Naive B cell (primary cell): ENCODE data around the gene CHCHD6. TPM values are rescaled to one million over a fixed set of nuclear protein-coding genes. Genes with fewer than 3 reads are reported as not detected.
A peak's percentile ranks its signal among the peaks of the same experiment; 100 is the strongest.

Experiments used
- ATAC-seq, 2 donors: fragments of 150-1000 bp; cut with Tn5 transposase; 2 replicates each; pipeline ENCODE4 v1.10.0; 2021; ENCODE audit warnings: low read depth in 2 of 2, mild to moderate bottlenecking in 2 of 2, moderate library complexity in 2 of 2
- DNase-seq: peaks from one replicate; pipeline ENCODE4 v3.0.0; 2022
- H3K27ac Mint-ChIP-seq, 6 donors: one replicate each; pipeline ENCODE4 v1.8.0; 2020 to 2022; ENCODE audit warnings: mild to moderate bottlenecking in 6 of 6, mixed read lengths in 6 of 6, moderate library complexity in 5 of 6, inconsistent platforms in 2 of 6
- H3K27me3 Mint-ChIP-seq, 3 donors: one replicate each; pipeline ENCODE4 v1.8.0; 2021 to 2022; ENCODE audit warnings: mixed read lengths in 3 of 3, mild to moderate bottlenecking in 1 of 3
- H3K36me3 Mint-ChIP-seq, 2 donors: one replicate each; pipeline ENCODE4 v1.8.0; 2020 to 2022; ENCODE audit warnings: mixed read lengths in 2 of 2, inconsistent platforms in 1 of 2, mild to moderate bottlenecking in 1 of 2
- H3K4me1 Mint-ChIP-seq, 3 donors: one replicate each; pipeline ENCODE4 v1.8.0; 2020 to 2022; ENCODE audit warnings: mixed read lengths in 3 of 3, inconsistent platforms in 1 of 3, mild to moderate bottlenecking in 1 of 3, moderate library complexity in 1 of 3
- H3K4me3 Mint-ChIP-seq, 8 donors: one replicate each; pipeline ENCODE4 v1.8.0; 2020 to 2022; ENCODE audit warnings: mild to moderate bottlenecking in 8 of 8, mixed read lengths in 8 of 8, moderate library complexity in 8 of 8, inconsistent platforms in 2 of 8
- H3K9me3 Mint-ChIP-seq, 7 donors: one replicate each; pipeline ENCODE4 v1.8.0; 2020 to 2022; ENCODE audit warnings: mixed read lengths in 7 of 7, mild to moderate bottlenecking in 5 of 7, inconsistent platforms in 2 of 7, moderate library complexity in 1 of 7
- polyA plus RNA-seq, 6 donors: library from polyadenylated mRNA; unstranded; fragments of 300-500 nt; fragmentation: Illumina TruSeq; gene quantifications; one replicate each; pipeline ENCODE4 v1.2.3, GENCODE V29; 2021; ENCODE audit warnings: low read depth in 6 of 6

The CHCHD6 gene
- polyA plus RNA-seq, 6 donors from 2014 or later, result 8.7 to 16.3 (median 11.1) TPM

GRCh38 chr3:126677862-126678503 lies 26.1 kb upstream of the CHCHD6 start:
- Mint-ChIP-seq H3K4me3 (peak overlapping the region in 5 of 8 donors; percentile 11 to 90 (median 84)), H3K36me3 (peaks cover 0 to 4% of the 10 kb centered on the region in 2 donors), H3K4me1 (peaks cover 16 to 19% (median 19%) of the 10 kb centered on the region in 3 donors), H3K27ac (peak overlapping the region in 2 of 6 donors; percentile 62 to 84), H3K27me3 (peaks cover 0 to 10% (median 9%) of the 10 kb centered on the region in 3 donors), H3K9me3 (peaks cover 0 to 18% (median 5%) of the 10 kb centered on the region in 7 donors)
- ATAC-seq, result no peak
- no peak for DNase-seq

- Mint-ChIP-seq H3K4me1 (peaks cover 19% of the 10 kb centered on the region in 3 donors), H3K9me3 (peaks cover 0 to 12% (median 5%) of the 10 kb centered on the region in 7 donors), H3K36me3 (peaks cover 0 to 4% of the 10 kb centered on the region in 2 donors), H3K27ac (peak overlapping the region in 5 of 6 donors; percentile 51 to 85 (median 73)), H3K27me3 (peaks cover 0 to 10% (median 9%) of the 10 kb centered on the region in 3 donors), H3K4me3 (peak overlapping the region; percentile 71 to 91 (median 90))
- DNase-seq (no peak), ATAC-seq (peak; percentile 49 to 66)
These were observed 25.2 kb upstream of the CHCHD6 start for GRCh38 chr3:126678693-126679317.

- DNase-seq, result peak; percentile 68
- Mint-ChIP-seq H3K36me3 (peaks cover 0 to 4% of the 10 kb centered on the region in 2 donors), H3K27me3 (peaks cover 0 to 10% (median 9%) of the 10 kb centered on the region in 3 donors), H3K27ac (peak overlapping the region in 4 of 6 donors; percentile 51 to 85 (median 78)), H3K4me1 (peaks cover 19% of the 10 kb centered on the region in 3 donors), H3K9me3 (peaks cover 0 to 7% (median 3%) of the 10 kb centered on the region in 7 donors), H3K4me3 (peak overlapping the region; percentile 71 to 91 (median 90))
- ATAC-seq, result peak; percentile 79
These were observed 24.7 kb upstream of the CHCHD6 start for GRCh38 chr3:126679318-126679751.

- Mint-ChIP-seq H3K9me3 (peaks cover 0 to under 1% (median 0%) of the 10 kb centered on the region in 7 donors), H3K4me3 (peak overlapping the region in 2 of 8 donors; percentile 14 to 90), H3K27me3 (peaks cover 0 to 10% (median 9%) of the 10 kb centered on the region in 3 donors), H3K36me3 (no peaks in the 10 kb centered on the region), H3K27ac (peak overlapping the region in 1 of 6 donors; percentile 35), H3K4me1 (peaks cover 19% of the 10 kb centered on the region in 3 donors)
- DNase-seq (no peak), ATAC-seq (no peak)
These were observed 24.0 kb upstream of the CHCHD6 start for GRCh38 chr3:126679831-126680666.

- DNase-seq (no peak), ATAC-seq (no peak)
- Mint-ChIP-seq H3K27ac (no peak overlapping the region), H3K36me3 (no peaks in the 10 kb centered on the region), H3K9me3 (no peaks in the 10 kb centered on the region), H3K4me1 (peaks cover 19% of the 10 kb centered on the region in 3 donors), H3K27me3 (peaks cover 0 to 10% (median 9%) of the 10 kb centered on the region in 3 donors), H3K4me3 (no peak overlapping the region)
These were observed 23.4 kb upstream of the CHCHD6 start for GRCh38 chr3:126680667-126681055.

GRCh38 chr3:126682009-126682408 lies 22.0 kb upstream of the CHCHD6 start:
- peaks cover 19% of the 10 kb centered on the region in 3 donors for H3K4me1 Mint-ChIP-seq
- H3K4me3 Mint-ChIP-seq, result no peak overlapping the region
- no peaks in the 10 kb centered on the region for H3K36me3 Mint-ChIP-seq
- DNase-seq (no peak), ATAC-seq (no peak)
- peaks cover 0 to 10% (median 0%) of the 10 kb centered on the region in 3 donors for H3K27me3 Mint-ChIP-seq
- H3K27ac Mint-ChIP-seq, result no peak overlapping the region
- no peaks in the 10 kb centered on the region for H3K9me3 Mint-ChIP-seq

GRCh38 chr3:126683069-126683468 lies 21.0 kb upstream of the CHCHD6 start:
- DNase-seq, result no peak
- H3K4me3 Mint-ChIP-seq, result no peak overlapping the region
- H3K9me3 Mint-ChIP-seq, result no peaks in the 10 kb centered on the region
- no peak for ATAC-seq
- no peaks in the 10 kb centered on the region for H3K36me3 Mint-ChIP-seq
- H3K27me3 Mint-ChIP-seq, result peaks cover 0 to 10% (median 0%) of the 10 kb centered on the region in 3 donors
- H3K27ac Mint-ChIP-seq, result no peak overlapping the region
- peaks cover 9 to 18% (median 16%) of the 10 kb centered on the region in 3 donors for H3K4me1 Mint-ChIP-seq

GRCh38 chr3:126684218-126684751 lies 19.8 kb upstream of the CHCHD6 start:
- no peak for DNase-seq

GRCh38 chr3:126685021-126685420 lies 19.0 kb upstream of the CHCHD6 start:
- Mint-ChIP-seq H3K9me3 (no peaks in the 10 kb centered on the region), H3K27ac (no peak overlapping the region), H3K4me1 (peaks cover 0 to 3% (median 0%) of the 10 kb centered on the region in 3 donors), H3K36me3 (no peaks in the 10 kb centered on the region), H3K27me3 (peaks cover 0 to 14% (median 3%) of the 10 kb centered on the region in 3 donors), H3K4me3 (no peak overlapping the region)
- ATAC-seq, result no peak
- no peak for DNase-seq

More at GRCh38 chr3:126684218-126684751, 19.8 kb upstream of the CHCHD6 start:
- Mint-ChIP-seq H3K27me3 (peaks cover 0 to 12% (median 0%) of the 10 kb centered on the region in 3 donors), H3K4me3 (no peak overlapping the region), H3K9me3 (no peaks in the 10 kb centered on the region), H3K4me1 (peaks cover 0 to 7% (median 6%) of the 10 kb centered on the region in 3 donors), H3K27ac (no peak overlapping the region), H3K36me3 (no peaks in the 10 kb centered on the region)
- no peak for ATAC-seq

GRCh38 chr3:126685493-126685892 lies 18.5 kb upstream of the CHCHD6 start:
- no peak for DNase-seq
- Mint-ChIP-seq H3K9me3 (no peaks in the 10 kb centered on the region), H3K27ac (peak overlapping the region in 1 of 6 donors; percentile 76), H3K27me3 (peaks cover 0 to 18% (median 3%) of the 10 kb centered on the region in 3 donors), H3K4me3 (no peak overlapping the region), H3K36me3 (no peaks in the 10 kb centered on the region), H3K4me1 (peaks cover 0 to 3% (median 0%) of the 10 kb centered on the region in 3 donors)
- ATAC-seq, result no peak

- peaks cover 27 to 59% (median 31%) of the 10 kb centered on the region in 3 donors for H3K27me3 Mint-ChIP-seq
- ATAC-seq (no peak), DNase-seq (no peak)
- H3K4me3 Mint-ChIP-seq, result no peak overlapping the region
- H3K36me3 Mint-ChIP-seq, result no peaks in the 10 kb centered on the region
- H3K4me1 Mint-ChIP-seq, result no peaks in the 10 kb centered on the region
- H3K9me3 Mint-ChIP-seq, result peaks cover 0 to 6% (median 0%) of the 10 kb centered on the region in 7 donors
- no peak overlapping the region for H3K27ac Mint-ChIP-seq
These were observed 12.3 kb upstream of the CHCHD6 start for GRCh38 chr3:126691765-126692164.

GRCh38 chr3:126692858-126693257 lies 11.2 kb upstream of the CHCHD6 start:
- Mint-ChIP-seq H3K27me3 (peaks cover 31 to 65% (median 32%) of the 10 kb centered on the region in 3 donors), H3K9me3 (peaks cover 0 to 6% (median 0%) of the 10 kb centered on the region in 7 donors), H3K27ac (no peak overlapping the region), H3K36me3 (no peaks in the 10 kb centered on the region), H3K4me1 (no peaks in the 10 kb centered on the region), H3K4me3 (no peak overlapping the region)
- DNase-seq (no peak), ATAC-seq (no peak)

GRCh38 chr3:126693921-126694320 lies 10.1 kb upstream of the CHCHD6 start:
- Mint-ChIP-seq H3K9me3 (peaks cover 0 to 6% (median 0%) of the 10 kb centered on the region in 7 donors), H3K27ac (no peak overlapping the region), H3K4me1 (no peaks in the 10 kb centered on the region), H3K27me3 (peaks cover 38 to 69% (median 41%) of the 10 kb centered on the region in 3 donors), H3K36me3 (no peaks in the 10 kb centered on the region), H3K4me3 (no peak overlapping the region)
- DNase-seq, result no peak
- ATAC-seq, result no peak
